ENCODE results near the gene TSPAN15.
A peak's percentile ranks its signal among the peaks of the same experiment; 100 is the strongest.

TSPAN15 gene

GRCh38 chr10:69413221-69413865 lies 37.9 kb upstream of the TSPAN15 start:
- no peak overlapping the region for H3K4me2 ChIP-seq (ENCODE audit: low read length)
- no peak overlapping the region for H2AFZ ChIP-seq (ENCODE audit: low read length)
- TF ChIP-seq, protein P1, sequence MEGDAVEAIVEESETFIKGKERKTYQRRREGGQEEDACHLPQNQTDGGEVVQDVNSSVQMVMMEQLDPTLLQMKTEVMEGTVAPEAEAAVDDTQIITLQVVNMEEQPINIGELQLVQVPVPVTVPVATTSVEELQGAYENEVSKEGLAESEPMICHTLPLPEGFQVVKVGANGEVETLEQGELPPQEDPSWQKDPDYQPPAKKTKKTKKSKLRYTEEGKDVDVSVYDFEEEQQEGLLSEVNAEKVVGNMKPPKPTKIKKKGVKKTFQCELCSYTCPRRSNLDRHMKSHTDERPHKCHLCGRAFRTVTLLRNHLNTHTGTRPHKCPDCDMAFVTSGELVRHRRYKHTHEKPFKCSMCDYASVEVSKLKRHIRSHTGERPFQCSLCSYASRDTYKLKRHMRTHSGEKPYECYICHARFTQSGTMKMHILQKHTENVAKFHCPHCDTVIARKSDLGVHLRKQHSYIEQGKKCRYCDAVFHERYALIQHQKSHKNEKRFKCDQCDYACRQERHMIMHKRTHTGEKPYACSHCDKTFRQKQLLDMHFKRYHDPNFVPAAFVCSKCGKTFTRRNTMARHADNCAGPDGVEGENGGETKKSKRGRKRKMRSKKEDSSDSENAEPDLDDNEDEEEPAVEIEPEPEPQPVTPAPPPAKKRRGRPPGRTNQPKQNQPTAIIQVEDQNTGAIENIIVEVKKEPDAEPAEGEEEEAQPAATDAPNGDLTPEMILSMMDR (IDR thresholded peaks at IDR 0.05; ENCODE audit: low read length), result peak; percentile 78
- no peak for TF ChIP-seq EZH2 (IDR thresholded peaks at IDR 0.05; ENCODE audit: borderline replicate concordance, low read length)
- H3K4me3 ChIP-seq (ENCODE audit: low read depth, low read length, poor library complexity, severe bottlenecking), result no peak overlapping the region
- H3K79me2 ChIP-seq (ENCODE audit: insufficient read depth, low read length), result no peaks in the 10 kb centered on the region
- H3K4me1 ChIP-seq (ENCODE audit: insufficient read depth, low read length, severe bottlenecking), result peaks cover 19% of the 10 kb centered on the region
- no peaks in the 10 kb centered on the region for H4K20me1 ChIP-seq (ENCODE audit: insufficient read depth, low read length)
- H3K27me3 ChIP-seq (ENCODE audit: insufficient read depth, low read length), result peaks cover 6% of the 10 kb centered on the region; the same call in 1 of the 2 replicates
- H3K27ac ChIP-seq (ENCODE audit: low read depth, low read length, poor library complexity, severe bottlenecking), result no peak overlapping the region
- H3K36me3 ChIP-seq (ENCODE audit: insufficient read depth, low read length), result no peaks in the 10 kb centered on the region
- no peaks in the 10 kb centered on the region for H3F3A ChIP-seq (ENCODE audit: insufficient read depth, low read length)
- no peaks in the 10 kb centered on the region for H3K9me2 ChIP-seq (ENCODE audit: low read depth, low read length)
- no peak overlapping the region for H3K9ac ChIP-seq (ENCODE audit: low read length)
- no peaks in the 10 kb centered on the region for H3K9me3 ChIP-seq (ENCODE audit: low read length)

DNA sequence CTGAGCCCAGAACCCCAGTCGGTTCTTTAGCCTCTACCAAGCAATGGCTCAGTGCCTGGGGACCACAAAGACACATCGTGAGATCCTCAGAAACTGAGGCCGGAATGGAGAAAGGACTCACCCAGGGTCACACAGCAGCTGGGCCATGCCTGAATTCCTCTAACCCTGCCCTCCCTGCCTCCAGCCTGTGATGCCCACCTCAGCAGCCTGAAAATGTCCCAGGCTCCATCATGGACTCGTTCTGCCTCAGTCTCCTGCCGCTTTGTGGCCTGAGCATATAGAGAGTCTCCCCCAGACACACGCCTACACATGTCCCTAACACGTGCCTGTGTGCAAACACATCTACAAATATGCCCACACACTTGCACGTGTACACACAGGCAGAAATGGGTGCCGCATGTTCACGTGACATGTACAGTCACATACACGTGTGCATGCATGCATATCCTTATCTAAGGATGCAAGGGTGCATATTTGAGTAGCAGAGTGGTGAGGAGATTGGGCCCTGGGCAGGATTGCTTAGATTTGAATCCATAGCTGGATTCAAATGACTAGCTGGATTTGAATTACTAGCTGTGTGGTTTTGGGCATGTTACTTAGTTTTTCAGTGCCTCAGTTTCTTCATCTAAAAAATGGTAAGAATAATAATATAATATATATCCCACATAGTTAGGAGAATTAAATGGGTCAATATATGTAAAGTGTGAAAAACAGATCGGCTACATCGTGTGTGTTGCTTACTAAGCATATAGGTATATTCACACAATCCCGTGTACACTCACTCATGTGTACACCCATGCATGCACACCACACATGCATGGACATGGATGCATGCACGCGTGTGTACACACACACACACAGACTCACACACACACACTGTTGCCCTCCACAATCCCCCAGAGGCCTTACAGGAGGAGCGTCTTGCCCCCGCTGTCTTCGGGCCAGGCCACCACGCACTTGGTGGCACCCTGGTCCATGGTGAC lies 36.9 kb upstream of the TSPAN15 start:
- Histone ChIP-seq H2AFZ (ENCODE audit: low read length) (no peak overlapping the region), H4K20me1 (ENCODE audit: insufficient read depth, low read length) (no peaks in the 10 kb centered on the region), H3K9me3 (ENCODE audit: low read length) (no peaks in the 10 kb centered on the region), H3K27me3 (ENCODE audit: insufficient read depth, low read length) (peaks cover 6% of the 10 kb centered on the region; the same call in 1 of the 2 replicates), H3K4me3 (ENCODE audit: low read depth, low read length, poor library complexity, severe bottlenecking) (no peak overlapping the region), H3K27ac (ENCODE audit: low read depth, low read length, poor library complexity, severe bottlenecking) (no peak overlapping the region), H3K9ac (ENCODE audit: low read length) (no peak overlapping the region), H3K4me1 (ENCODE audit: insufficient read depth, low read length, severe bottlenecking) (peaks cover 12% of the 10 kb centered on the region), H3K9me2 (ENCODE audit: low read depth, low read length) (no peaks in the 10 kb centered on the region), H3K4me2 (ENCODE audit: low read length) (no peak overlapping the region), H3K79me2 (ENCODE audit: insufficient read depth, low read length) (no peaks in the 10 kb centered on the region), H3K36me3 (ENCODE audit: insufficient read depth, low read length) (no peaks in the 10 kb centered on the region), H3F3A (ENCODE audit: insufficient read depth, low read length) (no peaks in the 10 kb centered on the region)
- TF ChIP-seq, protein P1 (IDR thresholded peaks at IDR 0.05; ENCODE audit: low read length), result no peak
- TF ChIP-seq EZH2 (IDR thresholded peaks at IDR 0.05; ENCODE audit: borderline replicate concordance, low read length), result no peak

GRCh38 chr10:69415049-69415448 lies 36.2 kb upstream of the TSPAN15 start:
- no peaks in the 10 kb centered on the region for H4K20me1 ChIP-seq (ENCODE audit: insufficient read depth, low read length)
- no peak overlapping the region for H3K27ac ChIP-seq (ENCODE audit: low read depth, low read length, poor library complexity, severe bottlenecking)
- no peaks in the 10 kb centered on the region for H3K36me3 ChIP-seq (ENCODE audit: insufficient read depth, low read length)
- peaks cover 6% of the 10 kb centered on the region; the same call in 1 of the 2 replicates for H3K27me3 ChIP-seq (ENCODE audit: insufficient read depth, low read length)
- H3K9me2 ChIP-seq (ENCODE audit: low read depth, low read length), result no peaks in the 10 kb centered on the region
- H3F3A ChIP-seq (ENCODE audit: insufficient read depth, low read length), result no peaks in the 10 kb centered on the region
- H2AFZ ChIP-seq (ENCODE audit: low read length), result no peak overlapping the region
- H3K79me2 ChIP-seq (ENCODE audit: insufficient read depth, low read length), result no peaks in the 10 kb centered on the region
- H3K4me1 ChIP-seq (ENCODE audit: insufficient read depth, low read length, severe bottlenecking), result peaks cover 5% of the 10 kb centered on the region
- no peaks in the 10 kb centered on the region for H3K9me3 ChIP-seq (ENCODE audit: low read length)
- TF ChIP-seq, protein P1 (IDR thresholded peaks at IDR 0.05; ENCODE audit: low read length), result no peak
- no peak for TF ChIP-seq EZH2 (IDR thresholded peaks at IDR 0.05; ENCODE audit: borderline replicate concordance, low read length)
- H3K4me2 ChIP-seq (ENCODE audit: low read length), result no peak overlapping the region
- no peak overlapping the region for H3K9ac ChIP-seq (ENCODE audit: low read length)
- no peak overlapping the region for H3K4me3 ChIP-seq (ENCODE audit: low read depth, low read length, poor library complexity, severe bottlenecking)
